H1 (cell line): ENCODE measurements around the gene PRKCD. TPM values are rescaled to one million over a fixed set of nuclear protein-coding genes. Genes with fewer than 3 reads are reported as not detected.

Experiments
- EZH2 ChIP-seq: fragments of 200-600 bp; sonication (generic); IDR thresholded peaks from 2 replicates; pipeline ENCODE4 v1.7.1; 2012; ENCODE audit warnings: low read depth, mild to moderate bottlenecking, moderate library complexity, low read length, inconsistent platforms; ENCODE audit not compliant: severe bottlenecking
- JUN ChIP-seq: IDR thresholded peaks from 2 replicates; pipeline ENCODE4 v1.6.1; 2011; ENCODE audit warnings: low read depth, mild to moderate bottlenecking, improper control_type of control experiment, low read length
- polyA plus RNA-seq, 7 experiments: library from polyadenylated mRNA; depleted of rRNA in 3 of 7; stranded (reverse) in 5 of 7; unstranded in 2 of 7; fragments of >200 nt in 5 of 7; fragments of 200-250 nt in 2 of 7; gene quantifications; 1 replicate in 5 of 7; 2 replicates in 1 of 7; 4 replicates in 1 of 7; pipeline versions ENCODE4 v1.2.1 to v1.2.3, GENCODE V29; 2011 to 2013; ENCODE audit warnings: missing spikeins in 2 of 7, mixed read lengths in 2 of 7
- total RNA-seq: library from RNA; stranded (reverse); fragmentation: NEBNext Ultra II Directional; extraction: Animal tissue kit (Norgen Biotek cat#: 25700); gene quantifications from 2 replicates; pipeline ENCODE4 v1.2.1, GENCODE V29; 2021
- TF ChIP-seq, protein P1 (sequence below): fragments of 300-600 bp; sonication (generic); IDR thresholded peaks from 2 replicates; pipeline ENCODE4 v1.7.1; 2012; ENCODE audit warnings: low read length, moderate library complexity, mild to moderate bottlenecking, inconsistent platforms; ENCODE audit not compliant: insufficient replicate concordance

PRKCD gene
- total and polyA plus RNA-seq, 2 of the 8 experiments (the other 6 are each of a cell fraction or from before 2014, with no cell fraction given), result 22.6 to 23.9 TPM

DNA sequence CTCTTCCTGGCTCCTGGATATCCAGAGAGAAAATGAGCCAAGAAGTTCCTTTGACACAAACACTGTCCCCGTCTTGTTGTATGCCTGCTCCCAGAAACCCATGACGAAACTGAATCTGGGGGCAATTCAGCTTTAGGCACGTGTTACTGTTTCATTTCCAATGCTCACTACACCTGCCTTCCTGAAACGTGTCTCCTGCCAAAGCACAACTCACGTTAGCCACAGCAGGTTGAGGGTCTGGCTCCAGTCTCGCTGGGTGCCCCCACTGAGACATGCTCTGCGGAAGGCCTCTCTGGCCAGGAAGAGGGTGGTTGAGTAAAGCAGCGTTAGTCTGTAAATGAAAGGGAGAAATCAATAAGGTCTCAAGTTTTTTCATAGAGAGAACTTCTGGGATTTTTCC, 37.5 kb upstream of the PRKCD start (continued):
- TF ChIP-seq, protein P1, sequence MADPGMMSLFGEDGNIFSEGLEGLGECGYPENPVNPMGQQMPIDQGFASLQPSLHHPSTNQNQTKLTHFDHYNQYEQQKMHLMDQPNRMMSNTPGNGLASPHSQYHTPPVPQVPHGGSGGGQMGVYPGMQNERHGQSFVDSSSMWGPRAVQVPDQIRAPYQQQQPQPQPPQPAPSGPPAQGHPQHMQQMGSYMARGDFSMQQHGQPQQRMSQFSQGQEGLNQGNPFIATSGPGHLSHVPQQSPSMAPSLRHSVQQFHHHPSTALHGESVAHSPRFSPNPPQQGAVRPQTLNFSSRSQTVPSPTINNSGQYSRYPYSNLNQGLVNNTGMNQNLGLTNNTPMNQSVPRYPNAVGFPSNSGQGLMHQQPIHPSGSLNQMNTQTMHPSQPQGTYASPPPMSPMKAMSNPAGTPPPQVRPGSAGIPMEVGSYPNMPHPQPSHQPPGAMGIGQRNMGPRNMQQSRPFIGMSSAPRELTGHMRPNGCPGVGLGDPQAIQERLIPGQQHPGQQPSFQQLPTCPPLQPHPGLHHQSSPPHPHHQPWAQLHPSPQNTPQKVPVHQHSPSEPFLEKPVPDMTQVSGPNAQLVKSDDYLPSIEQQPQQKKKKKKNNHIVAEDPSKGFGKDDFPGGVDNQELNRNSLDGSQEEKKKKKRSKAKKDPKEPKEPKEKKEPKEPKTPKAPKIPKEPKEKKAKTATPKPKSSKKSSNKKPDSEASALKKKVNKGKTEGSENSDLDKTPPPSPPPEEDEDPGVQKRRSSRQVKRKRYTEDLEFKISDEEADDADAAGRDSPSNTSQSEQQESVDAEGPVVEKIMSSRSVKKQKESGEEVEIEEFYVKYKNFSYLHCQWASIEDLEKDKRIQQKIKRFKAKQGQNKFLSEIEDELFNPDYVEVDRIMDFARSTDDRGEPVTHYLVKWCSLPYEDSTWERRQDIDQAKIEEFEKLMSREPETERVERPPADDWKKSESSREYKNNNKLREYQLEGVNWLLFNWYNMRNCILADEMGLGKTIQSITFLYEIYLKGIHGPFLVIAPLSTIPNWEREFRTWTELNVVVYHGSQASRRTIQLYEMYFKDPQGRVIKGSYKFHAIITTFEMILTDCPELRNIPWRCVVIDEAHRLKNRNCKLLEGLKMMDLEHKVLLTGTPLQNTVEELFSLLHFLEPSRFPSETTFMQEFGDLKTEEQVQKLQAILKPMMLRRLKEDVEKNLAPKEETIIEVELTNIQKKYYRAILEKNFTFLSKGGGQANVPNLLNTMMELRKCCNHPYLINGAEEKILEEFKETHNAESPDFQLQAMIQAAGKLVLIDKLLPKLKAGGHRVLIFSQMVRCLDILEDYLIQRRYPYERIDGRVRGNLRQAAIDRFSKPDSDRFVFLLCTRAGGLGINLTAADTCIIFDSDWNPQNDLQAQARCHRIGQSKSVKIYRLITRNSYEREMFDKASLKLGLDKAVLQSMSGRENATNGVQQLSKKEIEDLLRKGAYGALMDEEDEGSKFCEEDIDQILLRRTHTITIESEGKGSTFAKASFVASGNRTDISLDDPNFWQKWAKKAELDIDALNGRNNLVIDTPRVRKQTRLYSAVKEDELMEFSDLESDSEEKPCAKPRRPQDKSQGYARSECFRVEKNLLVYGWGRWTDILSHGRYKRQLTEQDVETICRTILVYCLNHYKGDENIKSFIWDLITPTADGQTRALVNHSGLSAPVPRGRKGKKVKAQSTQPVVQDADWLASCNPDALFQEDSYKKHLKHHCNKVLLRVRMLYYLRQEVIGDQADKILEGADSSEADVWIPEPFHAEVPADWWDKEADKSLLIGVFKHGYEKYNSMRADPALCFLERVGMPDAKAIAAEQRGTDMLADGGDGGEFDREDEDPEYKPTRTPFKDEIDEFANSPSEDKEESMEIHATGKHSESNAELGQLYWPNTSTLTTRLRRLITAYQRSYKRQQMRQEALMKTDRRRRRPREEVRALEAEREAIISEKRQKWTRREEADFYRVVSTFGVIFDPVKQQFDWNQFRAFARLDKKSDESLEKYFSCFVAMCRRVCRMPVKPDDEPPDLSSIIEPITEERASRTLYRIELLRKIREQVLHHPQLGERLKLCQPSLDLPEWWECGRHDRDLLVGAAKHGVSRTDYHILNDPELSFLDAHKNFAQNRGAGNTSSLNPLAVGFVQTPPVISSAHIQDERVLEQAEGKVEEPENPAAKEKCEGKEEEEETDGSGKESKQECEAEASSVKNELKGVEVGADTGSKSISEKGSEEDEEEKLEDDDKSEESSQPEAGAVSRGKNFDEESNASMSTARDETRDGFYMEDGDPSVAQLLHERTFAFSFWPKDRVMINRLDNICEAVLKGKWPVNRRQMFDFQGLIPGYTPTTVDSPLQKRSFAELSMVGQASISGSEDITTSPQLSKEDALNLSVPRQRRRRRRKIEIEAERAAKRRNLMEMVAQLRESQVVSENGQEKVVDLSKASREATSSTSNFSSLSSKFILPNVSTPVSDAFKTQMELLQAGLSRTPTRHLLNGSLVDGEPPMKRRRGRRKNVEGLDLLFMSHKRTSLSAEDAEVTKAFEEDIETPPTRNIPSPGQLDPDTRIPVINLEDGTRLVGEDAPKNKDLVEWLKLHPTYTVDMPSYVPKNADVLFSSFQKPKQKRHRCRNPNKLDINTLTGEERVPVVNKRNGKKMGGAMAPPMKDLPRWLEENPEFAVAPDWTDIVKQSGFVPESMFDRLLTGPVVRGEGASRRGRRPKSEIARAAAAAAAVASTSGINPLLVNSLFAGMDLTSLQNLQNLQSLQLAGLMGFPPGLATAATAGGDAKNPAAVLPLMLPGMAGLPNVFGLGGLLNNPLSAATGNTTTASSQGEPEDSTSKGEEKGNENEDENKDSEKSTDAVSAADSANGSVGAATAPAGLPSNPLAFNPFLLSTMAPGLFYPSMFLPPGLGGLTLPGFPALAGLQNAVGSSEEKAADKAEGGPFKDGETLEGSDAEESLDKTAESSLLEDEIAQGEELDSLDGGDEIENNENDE, result no peak
- TF ChIP-seq EZH2 (no peak), JUN (no peak)
